GM18867 (cell line): ENCODE measurements around the gene RAP1B.
A peak's percentile ranks its signal among the peaks of the same experiment; 100 is the strongest.

Source experiments
- ATAC-seq: cut with Tn5 transposase; IDR thresholded peaks from one replicate; pipeline ENCODE4 v1.9.1; 2021; ENCODE audit warnings: mild to moderate bottlenecking, moderate library complexity; ENCODE audit not compliant: unreplicated experiment

Gene RAP1B

GRCh38 chr12:68610370-68611093 is at the start of gene RAP1B:
RAP1B (plus strand) TSS chr12:68610899; CDS start chr12:68648725, 37,826 bp downstream.
- ATAC-seq: peak; percentile 80

- no peak for ATAC-seq
These were observed 48.9 kb upstream of the RAP1B start for GRCh38 chr12:68561830-68562229.

GRCh38 chr12:68564166-68564565 is 46.5 kb upstream of the RAP1B start:
- ATAC-seq: no peak

GRCh38 chr12:68565391-68565903 is 45.3 kb upstream of the RAP1B start:
- ATAC-seq: no peak

- no peak for ATAC-seq
These were observed 41.7 kb upstream of the RAP1B start for GRCh38 chr12:68568922-68569569.

GRCh38 chr12:68572661-68573060 is 38.0 kb upstream of the RAP1B start:
- no peak for ATAC-seq

- ATAC-seq: no peak
These were observed 37.3 kb upstream of the RAP1B start for GRCh38 chr12:68573406-68573805.

- ATAC-seq: no peak
These were observed 32.8 kb upstream of the RAP1B start for GRCh38 chr12:68577949-68578348.

- no peak for ATAC-seq
These were observed 31.9 kb upstream of the RAP1B start for GRCh38 chr12:68578765-68579164.

GRCh38 chr12:68579254-68579653 is 31.4 kb upstream of the RAP1B start:
- ATAC-seq: no peak

GRCh38 chr12:68580911-68581310 is 29.8 kb upstream of the RAP1B start:
- no peak for ATAC-seq

GRCh38 chr12:68581926-68582325 is 28.8 kb upstream of the RAP1B start:
- no peak for ATAC-seq

- no peak for ATAC-seq
These were observed 24.7 kb upstream of the RAP1B start for GRCh38 chr12:68585966-68586365.

GRCh38 chr12:68587448-68587873 is 23.2 kb upstream of the RAP1B start:
- peak; percentile 69 for ATAC-seq

- ATAC-seq: no peak
These were observed 21.5 kb upstream of the RAP1B start for GRCh38 chr12:68589194-68589593.

GRCh38 chr12:68591734-68592418 is 18.8 kb upstream of the RAP1B start:
- peak; percentile 50 for ATAC-seq

- ATAC-seq: no peak
These were observed 15.5 kb upstream of the RAP1B start for GRCh38 chr12:68595241-68595640.

GRCh38 chr12:68601767-68602166 is 8.9 kb upstream of the RAP1B start:
- no peak for ATAC-seq

GRCh38 chr12:68602720-68603119 is 8.0 kb upstream of the RAP1B start:
- ATAC-seq: no peak

- ATAC-seq: no peak
These were observed 2.5 kb upstream of the RAP1B start for GRCh38 chr12:68608191-68608590.

GRCh38 chr12:68609998-68610369 is 715 bp upstream of the RAP1B start:
- no peak for ATAC-seq
